HCT116 (cell line): ENCODE measurements around the gene LPAR2. TPM values are rescaled to one million over a fixed set of nuclear protein-coding genes. Genes with fewer than 3 reads are reported as not detected.

Source experiments
- ATAC-seq: fragments of 200-7000 bp; cut with Tn5 transposase; 2 replicates; pipeline ENCODE4 v1.9.1; 2020; ENCODE audit warnings: mild to moderate bottlenecking, moderate library complexity
- BruUV-seq: library from RNA; stranded (reverse); fragments of 400-500 nt; replicated peaks from 2 replicates; lab custom pipeline; 2021; lab: Mats Ljungman, UMichigan
- CTCF ChIA-PET: fragments of 300-600 bp; sonication (Branson Sonifier 250); formaldehyde crosslinking; loops from one replicate; lab custom pipeline; 2021; ENCODE audit warnings: antibody characterized with exemption; lab: Charles Lee
- POLR2A ChIA-PET: fragments of 300-600, 350-600 bp; sonication (Branson Sonifier 250); formaldehyde crosslinking; loops from one replicate; lab custom pipeline; 2021; ENCODE audit warnings: antibody characterized with exemption; lab: Charles Lee
- RAD21 ChIA-PET, 2 experiments: fragments of 300-600 bp; sonication (Branson Sonifier 250); formaldehyde crosslinking; loops; one replicate each; lab custom pipeline; 2023; ENCODE audit warnings: low total read pairs in 2 of 2; ENCODE audit not compliant: uncharacterized antibody in 2 of 2, unreplicated experiment in 2 of 2, low non-redundant PET in 1 of 2; lab: Charles Lee
- DNase-seq: peaks from one replicate; pipeline ENCODE4 v3.0.0-alpha.2; 2010; ENCODE audit warnings: low read depth, low spot score
- H2AFZ ChIP-seq: fragments of 200-600 bp; shearing (Covaris generic), sonication (generic); 2 replicates; pipeline ENCODE4 v1.6.1; 2017; ENCODE audit warnings: low read depth, mixed run types, mixed read lengths, antibody characterized with exemption, low read length; ENCODE audit not compliant: poor library complexity, severe bottlenecking
- H3K27ac ChIP-seq: 2 replicates; pipeline ENCODE4 v1.5.1; 2012; ENCODE audit warnings: low read depth, low read length
- H3K27me3 ChIP-seq: fragments of 200-600 bp; sonication (generic); 2 replicates; pipeline ENCODE4 v1.6.1; 2016; ENCODE audit warnings: mixed run types, low read length, mixed read lengths; ENCODE audit not compliant: insufficient read depth
- H3K36me3 ChIP-seq, 2 experiments: fragments of 200-500 bp in 1 of 2; fragments of 200-600 bp in 1 of 2; sonication (Bioruptor generic) in 1 of 2; sonication (generic) in 1 of 2; 2 replicates each; pipeline versions ENCODE4 v1.5.1 to v1.6.1; 2014 to 2016; ENCODE audit warnings: low read length in 2 of 2, inconsistent platforms in 1 of 2, mixed read lengths in 1 of 2, mixed run types in 1 of 2; ENCODE audit not compliant: insufficient read depth in 2 of 2, control insufficient read depth in 1 of 2
- H3K4me1 ChIP-seq, 2 experiments: fragments of 200-600 bp in 1 of 2; sonication (generic) in 1 of 2; 2 replicates each; pipeline versions ENCODE4 v1.5.1 to v1.6.1; 2012 to 2017; ENCODE audit warnings: low read length in 2 of 2, inconsistent platforms in 1 of 2, mild to moderate bottlenecking in 1 of 2, mixed read lengths in 1 of 2, mixed run types in 1 of 2, moderate library complexity in 1 of 2; ENCODE audit not compliant: insufficient read depth in 2 of 2, control insufficient read depth in 1 of 2
- H3K4me2 ChIP-seq: fragments of 200-600 bp; sonication (generic); 2 replicates; pipeline ENCODE4 v1.6.1; 2017; ENCODE audit warnings: mixed run types, low read length, mixed read lengths
- H3K4me3 ChIP-seq, 2 experiments: fragments of 200-600 bp in 1 of 2; sonication (generic) in 1 of 2; replicated peaks in 1 of 2; 2 replicates each; pipeline ENCODE4 v1.5.1; 2011 to 2016; ENCODE audit warnings: low read length in 2 of 2, control low read depth in 1 of 2, low read depth in 1 of 2, mild to moderate bottlenecking in 1 of 2, mixed read lengths in 1 of 2, mixed run types in 1 of 2
- H3K79me2 ChIP-seq: fragments of 200-600 bp; sonication (generic); 2 replicates; pipeline ENCODE4 v1.6.1; 2017; ENCODE audit warnings: mild to moderate bottlenecking, mixed run types, low read length, moderate library complexity, mixed read lengths; ENCODE audit not compliant: insufficient read depth
- H3K9ac ChIP-seq: fragments of 200-600 bp; sonication (generic); 2 replicates; pipeline ENCODE4 v1.6.1; 2016; ENCODE audit warnings: low read length, mixed read lengths
- H3K9me2 ChIP-seq: fragments of 200-600 bp; sonication (generic), shearing (Covaris generic); 2 replicates; pipeline ENCODE4 v1.6.1; 2017; ENCODE audit warnings: mixed run types, mild to moderate bottlenecking, moderate library complexity; ENCODE audit not compliant: insufficient read depth
- H3K9me3 ChIP-seq, 2 experiments: fragments of 200-500 bp in 1 of 2; fragments of 200-600 bp in 1 of 2; sonication (Bioruptor generic) in 1 of 2; sonication (generic) in 1 of 2; 2 replicates each; pipeline ENCODE4 v1.6.1; 2014 to 2017; ENCODE audit warnings: low read length in 2 of 2, mixed read lengths in 2 of 2, inconsistent platforms in 1 of 2, low read depth in 1 of 2, mild to moderate bottlenecking in 1 of 2, mixed run types in 1 of 2, moderate library complexity in 1 of 2; ENCODE audit not compliant: control insufficient read depth in 1 of 2, insufficient read depth in 1 of 2
- H4K20me1 ChIP-seq: fragments of 200-600 bp; sonication (generic), shearing (Covaris generic); 2 replicates; pipeline ENCODE4 v1.6.1; 2017; ENCODE audit warnings: mixed run types, mild to moderate bottlenecking, moderate library complexity; ENCODE audit not compliant: insufficient read depth
- EZH2 ChIP-seq: fragments of 200-600 bp; sonication (generic); IDR thresholded peaks from 2 replicates; pipeline ENCODE4 v1.6.1; 2017; ENCODE audit warnings: antibody characterized with exemption, mixed run types
- EZH2phosphoT487 ChIP-seq: fragments of 200-600 bp; IDR thresholded peaks from 2 replicates; pipeline ENCODE4 v1.6.1; 2018; ENCODE audit warnings: antibody characterized with exemption, borderline replicate concordance
- POLR2A ChIP-seq: IDR thresholded peaks from 2 replicates; pipeline ENCODE4 v1.7.0; 2011; ENCODE audit warnings: borderline replicate concordance; ENCODE audit not compliant: insufficient read depth, insufficient read length; ENCODE audit errors: extremely low read depth
- RAD21 ChIP-seq: IDR thresholded peaks from 2 replicates; pipeline ENCODE4 v1.6.1; 2012; ENCODE audit warnings: low read depth, mild to moderate bottlenecking
- TCF7L2 ChIP-seq: IDR thresholded peaks from 2 replicates; pipeline ENCODE4 v1.7.0; 2011; ENCODE audit warnings: borderline replicate concordance, inconsistent platforms; ENCODE audit not compliant: insufficient read depth, insufficient read length; ENCODE audit errors: extremely low read depth
- YY1 ChIP-seq: IDR thresholded peaks from 2 replicates; pipeline ENCODE4 v1.6.1; 2011; ENCODE audit warnings: low read length, low read depth, moderate library complexity, mild to moderate bottlenecking; ENCODE audit not compliant: insufficient replicate concordance; ENCODE audit errors: extremely low read depth
- ZBTB33 ChIP-seq: IDR thresholded peaks from 2 replicates; pipeline ENCODE4 v1.6.1; 2011; ENCODE audit warnings: mild to moderate bottlenecking, low read length, moderate library complexity; ENCODE audit not compliant: insufficient replicate concordance; ENCODE audit errors: extremely low read depth
- intact Hi-C: fragments of 100-400 bp; cut with micrococcal nuclease; formaldehyde crosslinking; loops from 2 replicates; pipeline ENCODE4 v1.10.0; 2022
- total RNA-seq: library from RNA; stranded (reverse); gene quantifications from one replicate; pipeline ENCODE4 v1.2.1, GENCODE V29; 2021; ENCODE audit not compliant: unreplicated experiment

LPAR2 gene
- total RNA-seq, 1 experiment from 2014 or later = 28.2 TPM

GRCh38 chr19:19597809-19598306 lies 30.2 kb downstream of the LPAR2 start:
- Histone ChIP-seq H3K27ac (no peak overlapping the region), H3K79me2 (peaks cover 7% of the 10 kb centered on the region; the same call in 1 of the 2 replicates), H3K9me3 (no peaks in the 10 kb centered on the region), H3K9me2 (no peaks in the 10 kb centered on the region), H3K36me3 (peaks cover 0 to 7% of the 10 kb centered on the region in 2 experiments; a peak in 2 of 4 replicates), H3K27me3 (no peaks in the 10 kb centered on the region), H4K20me1 (no peaks in the 10 kb centered on the region), H3K4me2 (no peak overlapping the region), H3K4me3 (no peak overlapping the region), H2AFZ (no peak overlapping the region), H3K9ac (no peak overlapping the region), H3K4me1 (peaks cover 0 to 10% of the 10 kb centered on the region in 2 experiments; a peak in 1 of 4 replicates)
- ChIA-PET CTCF (no interaction called here), RAD21 (no interaction called here), POLR2A (no interaction called here)
- DNase-seq (no peak), ATAC-seq (no peak)
- intact Hi-C loops = no loop called here
- TF ChIP-seq EZH2phosphoT487 (no peak), EZH2 (no peak), ZBTB33 (no peak), POLR2A (no peak), RAD21 (no peak), TCF7L2 (no peak), YY1 (no peak)
- BruUV-seq = no TSS peak
